Left lung (tissue), 10 donors: Measurements from ENCODE around the gene C11orf65. TPM values are rescaled to one million over a fixed set of nuclear protein-coding genes. Genes with fewer than 3 reads are reported as not detected.
"Not testable (repeated sequence)": the region's sequence is repeated elsewhere in the genome, so short reads cannot be mapped to it uniquely, and the experiment has no call there.

ENCODE experiments used
- ATAC-seq: fragments of 200-7000 bp; cut with Tn5 transposase; one replicate; pipeline ENCODE4 v1.9.1; 2020; ENCODE audit warnings: moderate library complexity
- DNase-seq, 4 donors: peaks; one replicate each; pipeline ENCODE4 v3.0.0-alpha.2; 2013 to 2020
- H3K27ac ChIP-seq, 2 donors: fragments of 200-600 bp; sonication (generic) in 1 of 2; one replicate each; pipeline versions ENCODE4 v1.5.0 to v1.8.0; 2020 to 2021
- H3K27me3 ChIP-seq, 2 donors: fragments of 200-600 bp; sonication (generic) in 1 of 2; one replicate each; pipeline versions ENCODE4 v1.5.0 to v1.8.0; 2020 to 2021
- H3K36me3 ChIP-seq, 2 donors: fragments of 200-600 bp; sonication (generic) in 1 of 2; one replicate each; pipeline versions ENCODE4 v1.5.0 to v1.8.0; 2020 to 2021
- H3K4me1 ChIP-seq, 2 donors: fragments of 200-600 bp; one replicate each; pipeline ENCODE4 v1.8.0; 2021
- H3K4me3 ChIP-seq, 2 donors: fragments of 200-600 bp; sonication (generic) in 1 of 2; one replicate each; pipeline versions ENCODE4 v1.5.0 to v1.8.0; 2020 to 2021; ENCODE audit warnings: mild to moderate bottlenecking in 1 of 2
- H3K9me3 ChIP-seq, 2 donors: fragments of 200-600 bp; sonication (generic) in 1 of 2; one replicate each; pipeline versions ENCODE4 v1.5.0 to v1.8.0; 2020 to 2021
- intact Hi-C, 2 donors: fragments of 100-400 bp; cut with DNase I; formaldehyde crosslinking; loops; one replicate each; pipeline versions ENCODE4 v1.11.2 to v1.14.2; 2022
- polyA plus RNA-seq, 6 donors: library from polyadenylated mRNA; unstranded; fragments of 120-200 nt; gene quantifications; one replicate each; pipeline ENCODE4 v1.2.1, GENCODE V29; 2013; ENCODE audit not compliant: insufficient read length in 6 of 6
- total RNA-seq, 2 donors: library from RNA; stranded (reverse); fragmentation: NEBNext Ultra II Directional; extraction: Animal tissue kit (Norgen Biotek cat#: 25700); gene quantifications; one replicate each; pipeline ENCODE4 v1.2.1, GENCODE V29; 2021
- TF ChIP-seq, protein P1 (sequence below), 2 donors: fragments of 200-600 bp; sonication (generic) in 1 of 2; IDR thresholded peaks; one replicate each; pipeline versions ENCODE4 v1.5.0 to v1.8.0; 2021; ENCODE audit warnings: antibody characterized with exemption in 2 of 2
- donor health status: DM: no; HTN: yes; CAD: no.
- donor health status: DM: no; HTN: no; CAD: no.

C11orf65 gene
- total and polyA plus RNA-seq, 8 donors: 0.37 to 2.7 (median 1.6) TPM

DNA sequence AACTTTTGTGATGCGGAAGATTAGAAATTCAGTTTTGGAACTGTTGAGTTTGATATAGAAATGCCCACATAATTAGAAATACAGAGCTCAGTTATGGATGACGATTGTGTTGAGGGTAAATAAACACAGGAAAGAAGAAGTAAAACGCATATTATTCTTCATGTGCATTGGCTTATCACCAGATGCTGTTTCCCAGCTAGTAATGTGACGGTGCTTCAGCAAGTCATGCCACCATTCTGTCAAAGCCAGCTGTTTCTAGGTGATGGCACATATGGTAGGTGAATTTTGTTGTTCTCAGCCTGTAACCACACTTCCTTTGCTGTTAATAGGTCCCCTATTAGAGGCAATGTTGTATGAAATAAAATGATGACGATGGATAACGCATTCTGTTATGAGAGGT lies 68.9 kb downstream of the C11orf65 start:
- Histone ChIP-seq H3K27ac (no peak overlapping the region), H3K4me1 (no peaks in the 10 kb centered on the region), H3K4me3 (no peak overlapping the region), H3K27me3 (no peaks in the 10 kb centered on the region), H3K9me3 (no peaks in the 10 kb centered on the region), H3K36me3 (no peaks in the 10 kb centered on the region)
- ATAC-seq (no peak), DNase-seq (no peak)
- TF ChIP-seq, protein P1, sequence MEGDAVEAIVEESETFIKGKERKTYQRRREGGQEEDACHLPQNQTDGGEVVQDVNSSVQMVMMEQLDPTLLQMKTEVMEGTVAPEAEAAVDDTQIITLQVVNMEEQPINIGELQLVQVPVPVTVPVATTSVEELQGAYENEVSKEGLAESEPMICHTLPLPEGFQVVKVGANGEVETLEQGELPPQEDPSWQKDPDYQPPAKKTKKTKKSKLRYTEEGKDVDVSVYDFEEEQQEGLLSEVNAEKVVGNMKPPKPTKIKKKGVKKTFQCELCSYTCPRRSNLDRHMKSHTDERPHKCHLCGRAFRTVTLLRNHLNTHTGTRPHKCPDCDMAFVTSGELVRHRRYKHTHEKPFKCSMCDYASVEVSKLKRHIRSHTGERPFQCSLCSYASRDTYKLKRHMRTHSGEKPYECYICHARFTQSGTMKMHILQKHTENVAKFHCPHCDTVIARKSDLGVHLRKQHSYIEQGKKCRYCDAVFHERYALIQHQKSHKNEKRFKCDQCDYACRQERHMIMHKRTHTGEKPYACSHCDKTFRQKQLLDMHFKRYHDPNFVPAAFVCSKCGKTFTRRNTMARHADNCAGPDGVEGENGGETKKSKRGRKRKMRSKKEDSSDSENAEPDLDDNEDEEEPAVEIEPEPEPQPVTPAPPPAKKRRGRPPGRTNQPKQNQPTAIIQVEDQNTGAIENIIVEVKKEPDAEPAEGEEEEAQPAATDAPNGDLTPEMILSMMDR (IDR thresholded peaks at IDR 0.05): no peak
- intact Hi-C loops: no loop called here

GRCh38 chr11:108396672-108397071 lies 70.7 kb downstream of the C11orf65 start:
- H3K36me3 ChIP-seq, H3K4me1 ChIP-seq, ATAC-seq, H3K27ac ChIP-seq, DNase-seq, H3K9me3 ChIP-seq, H3K27me3 ChIP-seq, H3K4me3 ChIP-seq, intact Hi-C loops: not testable (repeated sequence)

- ATAC-seq (no peak), DNase-seq (no peak)
- TF ChIP-seq, protein P1 (IDR thresholded peaks at IDR 0.05): no peak
- no peak overlapping the region for H3K27ac ChIP-seq
- H3K27me3 ChIP-seq: no peaks in the 10 kb centered on the region
- H3K9me3 ChIP-seq: no peaks in the 10 kb centered on the region
- intact Hi-C loops: no loop called here
- no peaks in the 10 kb centered on the region for H3K36me3 ChIP-seq
- no peaks in the 10 kb centered on the region for H3K4me1 ChIP-seq
- H3K4me3 ChIP-seq: no peak overlapping the region
These were observed 72.5 kb downstream of the C11orf65 start for GRCh38 chr11:108394744-108395284.

GRCh38 chr11:108393046-108393445 lies 74.3 kb downstream of the C11orf65 start:
- Histone ChIP-seq H3K4me3 (no peak overlapping the region), H3K27ac (no peak overlapping the region), H3K36me3 (no peaks in the 10 kb centered on the region), H3K4me1 (no peaks in the 10 kb centered on the region), H3K9me3 (no peaks in the 10 kb centered on the region), H3K27me3 (no peaks in the 10 kb centered on the region)
- TF ChIP-seq, protein P1 (IDR thresholded peaks at IDR 0.05): no peak
- DNase-seq (peak in 1 of 4 donors; percentile 1), ATAC-seq (no peak)
- intact Hi-C loops: no loop called here

GRCh38 chr11:108392353-108392752 lies 75.0 kb downstream of the C11orf65 start:
- H3K27me3 ChIP-seq: no peaks in the 10 kb centered on the region
- H3K9me3 ChIP-seq: no peaks in the 10 kb centered on the region
- no peaks in the 10 kb centered on the region for H3K36me3 ChIP-seq
- H3K4me3 ChIP-seq: no peak overlapping the region
- DNase-seq (no peak), ATAC-seq (peak; percentile 38)
- H3K27ac ChIP-seq: no peak overlapping the region
- intact Hi-C loops: no loop called here
- H3K4me1 ChIP-seq: no peaks in the 10 kb centered on the region
- TF ChIP-seq, protein P1 (IDR thresholded peaks at IDR 0.05): no peak

DNA sequence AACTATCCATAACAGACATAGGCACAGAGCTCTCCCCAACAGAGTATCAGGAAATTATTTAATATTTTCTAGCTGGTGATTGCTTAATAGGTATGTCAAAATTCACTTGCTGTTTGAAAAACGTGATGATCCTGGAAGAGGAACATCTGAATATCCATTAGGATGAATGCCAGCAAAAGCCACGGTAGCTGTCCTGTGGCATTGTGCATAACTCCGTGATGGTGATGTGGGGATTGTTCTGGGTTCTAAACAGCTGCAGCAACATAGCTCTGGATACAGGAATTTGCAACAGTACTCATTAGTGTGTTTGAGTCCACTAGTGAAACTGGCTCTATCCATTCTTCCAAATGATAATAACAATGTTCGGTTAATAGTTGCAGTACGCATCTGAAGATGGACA lies 78.8 kb downstream of the C11orf65 start:
- Histone ChIP-seq H3K36me3 (no peaks in the 10 kb centered on the region), H3K27me3 (no peaks in the 10 kb centered on the region), H3K27ac (no peak overlapping the region), H3K4me1 (no peaks in the 10 kb centered on the region), H3K4me3 (no peak overlapping the region), H3K9me3 (no peaks in the 10 kb centered on the region)
- ATAC-seq: no peak
- TF ChIP-seq, protein P1 (IDR thresholded peaks at IDR 0.05): no peak
- intact Hi-C loops: no loop called here
- no peak for DNase-seq

- H3K4me3 ChIP-seq, H3K4me1 ChIP-seq, H3K27ac ChIP-seq, intact Hi-C loops, H3K9me3 ChIP-seq, H3K27me3 ChIP-seq, ATAC-seq, H3K36me3 ChIP-seq, DNase-seq: not testable (repeated sequence)
These were observed 93.8 kb downstream of the C11orf65 start for GRCh38 chr11:108373505-108373904.
